Measurements from ENCODE around the gene CDYL.

CDYL gene

GRCh38 chr6:4762294-4762693 lies 13.9 kb upstream of the CDYL start:
- H3K27me3 ChIP-seq, result no peaks in the 10 kb centered on the region
- no peak for DNase-seq
- TF ChIP-seq, protein P1, sequence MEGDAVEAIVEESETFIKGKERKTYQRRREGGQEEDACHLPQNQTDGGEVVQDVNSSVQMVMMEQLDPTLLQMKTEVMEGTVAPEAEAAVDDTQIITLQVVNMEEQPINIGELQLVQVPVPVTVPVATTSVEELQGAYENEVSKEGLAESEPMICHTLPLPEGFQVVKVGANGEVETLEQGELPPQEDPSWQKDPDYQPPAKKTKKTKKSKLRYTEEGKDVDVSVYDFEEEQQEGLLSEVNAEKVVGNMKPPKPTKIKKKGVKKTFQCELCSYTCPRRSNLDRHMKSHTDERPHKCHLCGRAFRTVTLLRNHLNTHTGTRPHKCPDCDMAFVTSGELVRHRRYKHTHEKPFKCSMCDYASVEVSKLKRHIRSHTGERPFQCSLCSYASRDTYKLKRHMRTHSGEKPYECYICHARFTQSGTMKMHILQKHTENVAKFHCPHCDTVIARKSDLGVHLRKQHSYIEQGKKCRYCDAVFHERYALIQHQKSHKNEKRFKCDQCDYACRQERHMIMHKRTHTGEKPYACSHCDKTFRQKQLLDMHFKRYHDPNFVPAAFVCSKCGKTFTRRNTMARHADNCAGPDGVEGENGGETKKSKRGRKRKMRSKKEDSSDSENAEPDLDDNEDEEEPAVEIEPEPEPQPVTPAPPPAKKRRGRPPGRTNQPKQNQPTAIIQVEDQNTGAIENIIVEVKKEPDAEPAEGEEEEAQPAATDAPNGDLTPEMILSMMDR (IDR thresholded peaks at IDR 0.05; ENCODE audit: low read depth, low read length), result no peak
- H3K4me3 ChIP-seq (ENCODE audit: low read depth, low read length), result no peak overlapping the region
- no peaks in the 10 kb centered on the region for H3K36me3 ChIP-seq
- H3K9me3 ChIP-seq, result no peaks in the 10 kb centered on the region
- no peaks in the 10 kb centered on the region for H3K4me1 ChIP-seq

DNA sequence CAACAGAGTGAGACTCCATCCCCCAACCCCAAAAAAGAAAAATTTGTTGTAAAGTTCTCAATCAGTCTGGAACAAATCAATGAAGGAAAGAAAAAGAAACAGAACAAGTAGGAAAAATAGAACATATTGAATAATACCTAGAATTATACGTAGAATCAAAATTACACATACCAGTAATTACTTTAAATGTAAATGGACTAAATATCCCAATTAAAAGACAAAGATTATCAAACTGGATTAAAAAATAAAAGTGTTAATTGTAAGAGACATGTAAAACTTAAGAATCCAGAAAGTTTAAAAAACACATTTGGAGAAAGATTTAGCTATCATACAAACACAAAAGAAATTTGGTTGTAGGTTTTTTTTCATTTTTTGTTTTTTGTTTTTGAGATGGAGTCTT lies 12.3 kb upstream of the CDYL start:
- Histone ChIP-seq H3K36me3 (no peaks in the 10 kb centered on the region), H3K4me1 (no peaks in the 10 kb centered on the region), H3K9me3 (no peaks in the 10 kb centered on the region), H3K4me3 (ENCODE audit: low read depth, low read length) (no peak overlapping the region), H3K27me3 (0 out of 2 replicates have a peak, but pooled peaks cover 2% of the 10 kb centered on the region)
- TF ChIP-seq, protein P1 (IDR thresholded peaks at IDR 0.05; ENCODE audit: low read depth, low read length), result no peak
- no peak for DNase-seq

DNA sequence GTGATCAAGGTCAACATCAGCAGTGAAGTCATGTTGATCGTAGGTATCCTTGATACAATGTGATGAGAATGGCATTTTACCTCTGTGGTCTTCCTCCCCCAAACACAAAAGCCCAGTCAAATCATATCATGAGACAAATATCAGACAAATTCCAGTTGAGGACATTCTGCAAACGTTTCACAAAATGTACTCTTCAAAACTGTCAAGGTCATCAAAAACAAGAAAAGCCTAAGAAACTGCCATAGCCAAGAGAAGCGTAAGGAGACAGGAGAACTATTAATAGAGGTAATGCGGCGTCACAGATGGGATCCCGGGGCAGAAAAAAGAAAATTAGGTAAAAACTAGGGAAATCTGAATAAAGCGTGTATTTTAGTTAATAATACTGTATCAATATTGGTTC lies 7.4 kb upstream of the CDYL start:
- Histone ChIP-seq H3K4me3 (ENCODE audit: low read depth, low read length) (no peak overlapping the region), H3K27me3 (peaks cover 22% of the 10 kb centered on the region), H3K4me1 (no peaks in the 10 kb centered on the region), H3K9me3 (no peaks in the 10 kb centered on the region), H3K36me3 (no peaks in the 10 kb centered on the region)
- TF ChIP-seq, protein P1 (IDR thresholded peaks at IDR 0.05; ENCODE audit: low read depth, low read length), result no peak
- no peak for DNase-seq

DNA sequence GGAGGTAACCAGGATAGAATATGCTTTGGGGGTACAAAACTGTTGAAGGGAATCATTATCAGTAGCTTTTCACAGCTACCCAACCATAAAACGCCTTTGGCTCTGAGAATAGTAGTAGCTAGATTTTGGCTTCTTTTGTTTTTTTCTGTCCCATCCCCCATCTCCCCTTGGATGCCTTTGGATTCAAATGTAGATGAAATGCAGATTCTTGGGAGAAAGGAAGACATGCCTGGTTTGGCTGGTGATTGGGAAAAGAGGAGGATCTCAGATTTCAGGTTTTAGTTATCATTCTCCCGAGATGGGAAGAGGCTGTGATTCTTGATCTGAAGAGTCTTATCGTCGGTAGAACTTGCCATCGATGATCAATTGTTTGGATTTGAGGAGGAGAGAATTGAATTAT lies 3.5 kb upstream of the CDYL start:
- Histone ChIP-seq H3K36me3 (no peaks in the 10 kb centered on the region), H3K9me3 (no peaks in the 10 kb centered on the region), H3K27me3 (peaks cover 41% of the 10 kb centered on the region), H3K4me3 (ENCODE audit: low read depth, low read length) (no peak overlapping the region), H3K4me1 (no peaks in the 10 kb centered on the region)
- DNase-seq, result no peak
- TF ChIP-seq, protein P1 (IDR thresholded peaks at IDR 0.05; ENCODE audit: low read depth, low read length), result no peak

- Histone ChIP-seq H3K27me3 (peaks cover 41% of the 10 kb centered on the region), H3K9me3 (no peaks in the 10 kb centered on the region), H3K36me3 (no peaks in the 10 kb centered on the region), H3K4me1 (no peaks in the 10 kb centered on the region), H3K4me3 (ENCODE audit: low read depth, low read length) (no peak overlapping the region)
- TF ChIP-seq, protein P1 (IDR thresholded peaks at IDR 0.05; ENCODE audit: low read depth, low read length), result no peak
- no peak for DNase-seq
Observed at GRCh38 chr6:4773181-4773580, 3.0 kb upstream of the CDYL start.

GRCh38 chr6:4774296-4774695 lies 1.9 kb upstream of the CDYL start:
- H3K9me3 ChIP-seq, result no peaks in the 10 kb centered on the region
- DNase-seq, result no peak
- no peaks in the 10 kb centered on the region for H3K4me1 ChIP-seq
- H3K4me3 ChIP-seq (ENCODE audit: low read depth, low read length), result no peak overlapping the region
- H3K36me3 ChIP-seq, result no peaks in the 10 kb centered on the region
- H3K27me3 ChIP-seq, result peaks cover 39% of the 10 kb centered on the region
- TF ChIP-seq, protein P1 (IDR thresholded peaks at IDR 0.05; ENCODE audit: low read depth, low read length), result no peak

Measured in BE2C (cell line).